ENCODE measurements around the gene NMT2. TPM values are rescaled to one million over a fixed set of nuclear protein-coding genes. Genes with fewer than 3 reads are reported as not detected.

Gene NMT2
- total and polyA plus RNA-seq, 2 of the 4 experiments (the other 2 are of a cell fraction): 18.7 to 41.0 TPM

DNA sequence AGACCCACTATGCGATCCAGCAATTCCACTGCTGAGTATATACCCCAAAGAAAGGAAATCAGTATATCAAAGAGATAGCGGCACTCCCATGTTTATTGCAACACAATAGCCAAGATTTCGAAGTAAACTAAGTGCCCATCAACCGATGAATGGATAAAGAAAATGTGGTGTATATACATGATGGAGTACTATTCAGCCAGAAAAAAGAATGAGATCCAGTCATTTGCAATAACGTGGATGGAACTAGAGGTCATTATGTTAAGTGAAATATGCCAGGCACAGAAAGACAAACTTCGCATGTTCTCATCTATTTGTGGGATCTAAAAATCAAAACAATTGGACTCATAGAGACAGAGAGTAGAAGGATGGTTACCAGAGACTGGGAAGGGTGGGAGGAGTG, 7.1 kb upstream of the NMT2 start:
- H3K4me2 ChIP-seq (ENCODE audit: low read depth, low read length): no peak overlapping the region
- H3K36me3 ChIP-seq (ENCODE audit: control insufficient read depth, insufficient read depth, low read length): no peaks in the 10 kb centered on the region
- no peak overlapping the region for H3K56ac ChIP-seq (ENCODE audit: extremely low read depth, insufficient read depth, low read length)
- H3K9me3 ChIP-seq (ENCODE audit: control insufficient read depth, insufficient read depth, low read length): no peaks in the 10 kb centered on the region
- no peak overlapping the region for H3K18ac ChIP-seq (ENCODE audit: low read depth, low read length)
- H4K8ac ChIP-seq (ENCODE audit: low read depth in 2 of 2, low read length in 2 of 2): no peak overlapping the region
- ChIA-PET POLR2A (ENCODE audit: unreplicated experiment) (no interaction called here), CTCF (no interaction called here)
- no peak overlapping the region for H2AK9ac ChIP-seq (replicated peaks; ENCODE audit: low read depth, low read length, poor library complexity)
- H4K5ac ChIP-seq (ENCODE audit: low read depth, low read length): no peak overlapping the region
- no peaks in the 10 kb centered on the region for H3K9me1 ChIP-seq (ENCODE audit: insufficient read depth, low read length)
- H3K4me1 ChIP-seq (ENCODE audit: control insufficient read depth, insufficient read depth, low read length): no peaks in the 10 kb centered on the region
- H3K9ac ChIP-seq (ENCODE audit: low read depth, low read length): no peak overlapping the region
- no peaks in the 10 kb centered on the region for H3K79me1 ChIP-seq (ENCODE audit: low read depth in 1 of 2, low read length in 2 of 2)
- intact Hi-C loops (cut with micrococcal nuclease) (no loop called here), in situ Hi-C loops (cut with MboI; ENCODE audit: low sequenced_read_pairs) (no loop called here), dilution Hi-C loops (cut with HindIII; ENCODE audit: low sequenced_read_pairs, unreplicated experiment) (no loop called here)
- no peak overlapping the region for H4K91ac ChIP-seq (ENCODE audit: insufficient read depth, low read depth, low read length)
- H3K4ac ChIP-seq (ENCODE audit: low read depth, low read length): no peak overlapping the region
- no peak overlapping the region for H2BK120ac ChIP-seq (ENCODE audit: low read depth, low read length)
- no peak overlapping the region for H3K14ac ChIP-seq (replicated peaks; ENCODE audit: low read depth, low read length)
- no peak overlapping the region for H3K23ac ChIP-seq (ENCODE audit: low read depth, low read length)
- no TSS peak for BruUV-seq (replicated peaks)
- H2AFZ ChIP-seq (replicated peaks; ENCODE audit: low read length, poor library complexity): no peak overlapping the region
- TF ChIP-seq CHD1 (IDR thresholded peaks at IDR 0.05; ENCODE audit: low read depth, low read length): no peak
- H2BK5ac ChIP-seq (ENCODE audit: low read depth, low read length, poor library complexity, severe bottlenecking): no peak overlapping the region
- no peak overlapping the region for H3K27ac ChIP-seq (ENCODE audit: insufficient read depth, low read length)
- no peaks in the 10 kb centered on the region for H3K27me3 ChIP-seq (ENCODE audit: control insufficient read depth, insufficient read depth, low read length)
- H2BK15ac ChIP-seq (ENCODE audit: low read depth, low read length): no peak overlapping the region
- 89% methylated on average over 2 of the region's 6 CpGs; no CpG with 5 or more reads in 1 of the 2 experiments for WGBS, 2 experiments (ENCODE audit: extremely low coverage in 2 of 2, insufficient read length in 1 of 2)
- H3K4me3 ChIP-seq (ENCODE audit: insufficient read depth, low read depth, low read length): no peak overlapping the region
- ATAC-seq (ENCODE audit: low read depth) (no peak), DNase-seq (no peak)
- H4K20me1 ChIP-seq (ENCODE audit: insufficient read depth, low read length): no peaks in the 10 kb centered on the region
- no peak overlapping the region for H2BK20ac ChIP-seq (ENCODE audit: low read depth, low read length)
- no peak overlapping the region for H2AK5ac ChIP-seq (ENCODE audit: low read depth, low read length)
